Mucosa of descending colon (tissue), 3 donors: ENCODE data around the gene BCAN. TPM values are rescaled to one million over a fixed set of nuclear protein-coding genes. Genes with fewer than 3 reads are reported as not detected.
A peak's percentile ranks its signal among the peaks of the same experiment; 100 is the strongest.

Source experiments
- ATAC-seq: fragments of 200-7000 bp; cut with Tn5 transposase; one replicate; pipeline ENCODE4 v1.9.1; 2020; ENCODE audit warnings: mild to moderate bottlenecking, moderate library complexity
- DNase-seq, 3 donors: peaks; one replicate each; pipeline ENCODE4 v3.0.0-alpha.2; 2020
- H3K36me3 ChIP-seq: fragments of 200-600 bp; one replicate; pipeline ENCODE4 v1.8.0; 2021; ENCODE audit warnings: low read depth, mild to moderate bottlenecking
- H3K4me1 ChIP-seq: fragments of 200-600 bp; one replicate; pipeline ENCODE4 v1.8.0; 2021; ENCODE audit warnings: low read depth, mild to moderate bottlenecking
- H3K4me3 ChIP-seq: fragments of 200-600 bp; one replicate; pipeline ENCODE4 v1.8.0; 2021; ENCODE audit warnings: mild to moderate bottlenecking
- H3K9me3 ChIP-seq: fragments of 200-600 bp; one replicate; pipeline ENCODE4 v1.8.0; 2021; ENCODE audit warnings: mild to moderate bottlenecking
- CTCF ChIP-seq: fragments of 200-600 bp; IDR thresholded peaks from one replicate; pipeline ENCODE4 v1.8.0; 2022; ENCODE audit warnings: antibody characterized with exemption, mild to moderate bottlenecking
- intact Hi-C, 2 donors: fragments of 100-400 bp; cut with DNase I in 1 of 2; cut with micrococcal nuclease in 1 of 2; formaldehyde crosslinking; loops; one replicate each; pipeline versions ENCODE4 v1.11.0 to v1.11.1; 2022; cut with DNase I, micrococcal nuclease
- total RNA-seq, 3 donors: library from RNA; stranded (reverse); fragmentation: NEBNext Ultra II Directional in 2 of 3; extraction: Animal tissue kit (Norgen Biotek cat#: 25700) in 2 of 3; gene quantifications; one replicate each; pipeline versions ENCODE4 v1.2.1 to v1.2.4, GENCODE V29; 2021 to 2023
- donor health status: DM: no; HTN: no; CAD: no; lungs with moderate emphysema.
- donor health status: DM: no; HTN: no; CAD: no.
- donor health status: DM: no; HTN: yes; CAD: no.

BCAN gene
- total RNA-seq, 3 donors from 2014 or later, result 0.14 to 0.79 TPM; not detected in 1

- ATAC-seq, result no peak
These were observed 15.9 kb downstream of the BCAN start for GRCh38 chr1:156657741-156658319.

GRCh38 chr1:156658496-156658895 is 16.6 kb downstream of the BCAN start:
- no peak for ATAC-seq
- H3K36me3 ChIP-seq, result no peaks in the 10 kb centered on the region
- H3K9me3 ChIP-seq, result no peaks in the 10 kb centered on the region
- H3K4me1 ChIP-seq, result peaks cover 49% of the 10 kb centered on the region
- TF ChIP-seq CTCF, result no peak
- no peak overlapping the region for H3K4me3 ChIP-seq
- peak in 1 of 3 donors; percentile 32 for DNase-seq
- intact Hi-C loops, result loop anchor here in 1 of 2 donors (5.0 kb wide), 1 partner anchor 76 kb away; no protein-coding TSS in a partner anchor

More at GRCh38 chr1:156657741-156658319, 15.9 kb downstream of the BCAN start:
- DNase-seq, result no peak
- Histone ChIP-seq H3K9me3 (no peaks in the 10 kb centered on the region), H3K36me3 (no peaks in the 10 kb centered on the region), H3K4me3 (no peak overlapping the region), H3K4me1 (peaks cover 49% of the 10 kb centered on the region)
- intact Hi-C loops, result loop anchor here (2.0 to 5.0 kb wide), 2 partner anchors 31 to 76 kb away; no protein-coding TSS in a partner anchor
- TF ChIP-seq CTCF, result no peak

- DNase-seq, result peak in 1 of 3 donors; percentile 30
- H3K36me3 ChIP-seq, result no peaks in the 10 kb centered on the region
- H3K4me1 ChIP-seq, result peaks cover 49% of the 10 kb centered on the region
- ATAC-seq, result no peak
- H3K9me3 ChIP-seq, result no peaks in the 10 kb centered on the region
- intact Hi-C loops, result loop anchor here in 1 of 2 donors (5.0 kb wide), 1 partner anchor 77 kb away; no protein-coding TSS in a partner anchor
- no peak for TF ChIP-seq CTCF
- H3K4me3 ChIP-seq, result no peak overlapping the region
These were observed 17.1 kb downstream of the BCAN start for GRCh38 chr1:156658945-156659574.

GRCh38 chr1:156659661-156659987 is 17.7 kb downstream of the BCAN start:
- DNase-seq, result no peak
- intact Hi-C loops, result loop anchor here in 1 of 2 donors (5.0 kb wide), 1 partner anchor 77 kb away; no protein-coding TSS in a partner anchor
- Histone ChIP-seq H3K9me3 (no peaks in the 10 kb centered on the region), H3K36me3 (no peaks in the 10 kb centered on the region), H3K4me1 (peaks cover 54% of the 10 kb centered on the region), H3K4me3 (no peak overlapping the region)
- TF ChIP-seq CTCF, result no peak
- ATAC-seq, result no peak

- H3K36me3 ChIP-seq, result no peaks in the 10 kb centered on the region
- ATAC-seq, result peak; percentile 88
- peaks cover 59% of the 10 kb centered on the region for H3K4me1 ChIP-seq
- no peak overlapping the region for H3K4me3 ChIP-seq
- no peaks in the 10 kb centered on the region for H3K9me3 ChIP-seq
- intact Hi-C loops, result loop anchor here in 1 of 2 donors (5.0 kb wide), 1 partner anchor 78 kb away; no protein-coding TSS in a partner anchor
- TF ChIP-seq CTCF, result peak; percentile 99
- peak; percentile 94 to 96 (median 95) for DNase-seq
These were observed 18.3 kb downstream of the BCAN start for GRCh38 chr1:156659988-156660751.
